GM19023 (cell line): ENCODE data around the gene P2RX4.
"Not testable (repeated sequence)": the region's sequence is repeated elsewhere in the genome, so short reads cannot be mapped to it uniquely, and the experiment has no call there.

Experiments
- ATAC-seq: cut with Tn5 transposase; IDR thresholded peaks from one replicate; pipeline ENCODE4 v1.9.1; 2021; ENCODE audit warnings: mild to moderate bottlenecking, moderate library complexity; ENCODE audit not compliant: unreplicated experiment

Gene P2RX4

GRCh38 chr12:121264951-121265515 is 55.1 kb downstream of the P2RX4 start:
- ATAC-seq: no peak

GRCh38 chr12:121267822-121268221 is 57.9 kb downstream of the P2RX4 start:
- no peak for ATAC-seq

GRCh38 chr12:121273364-121273896 is 63.5 kb downstream of the P2RX4 start:
- no peak for ATAC-seq

GRCh38 chr12:121274036-121274763 is 64.3 kb downstream of the P2RX4 start:
- no peak for ATAC-seq

- ATAC-seq: no peak
These were observed 67.4 kb downstream of the P2RX4 start for GRCh38 chr12:121277374-121277759.

- ATAC-seq: no peak
These were observed 68.5 kb downstream of the P2RX4 start for GRCh38 chr12:121278169-121279070.

GRCh38 chr12:121279071-121279375 is 69.1 kb downstream of the P2RX4 start:
- ATAC-seq: no peak

GRCh38 chr12:121279507-121279915 is 69.6 kb downstream of the P2RX4 start:
- ATAC-seq: no peak

GRCh38 chr12:121280531-121280930 is 70.6 kb downstream of the P2RX4 start:
- not testable (repeated sequence) for ATAC-seq

- not testable (repeated sequence) for ATAC-seq
These were observed 71.2 kb downstream of the P2RX4 start for GRCh38 chr12:121281116-121281515.

- no peak for ATAC-seq
These were observed 72.3 kb downstream of the P2RX4 start for GRCh38 chr12:121282072-121282742.

- not testable (repeated sequence) for ATAC-seq
These were observed 73.0 kb downstream of the P2RX4 start for GRCh38 chr12:121282910-121283309.

GRCh38 chr12:121283388-121283787 is 73.5 kb downstream of the P2RX4 start:
- no peak for ATAC-seq
